GM19025 (cell line): ENCODE results near the gene NOL4L.

ENCODE experiments used
- ATAC-seq: cut with Tn5 transposase; IDR thresholded peaks from one replicate; pipeline ENCODE4 v1.9.1; 2021; ENCODE audit warnings: mild to moderate bottlenecking, low read depth, moderate library complexity; ENCODE audit not compliant: unreplicated experiment

NOL4L gene

DNA sequence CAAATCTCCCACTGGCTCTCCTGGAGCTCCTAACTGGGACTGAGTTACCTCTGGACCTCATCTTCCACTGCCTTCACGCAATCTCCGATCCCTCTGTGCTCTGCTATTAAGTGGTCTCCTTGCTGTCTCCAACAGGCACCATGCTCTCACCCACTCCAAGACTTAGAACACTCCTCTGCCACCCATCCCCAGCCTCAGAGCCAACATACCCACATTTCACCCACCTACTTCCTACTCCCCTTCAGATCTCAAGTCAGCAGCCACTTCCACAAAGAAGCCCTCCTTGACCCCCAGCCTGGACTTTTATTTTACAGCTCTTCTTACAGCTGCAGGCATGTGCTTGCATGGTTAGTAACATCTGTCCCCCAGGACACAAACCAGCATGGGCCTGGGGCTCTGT lies 29.6 kb upstream of the NOL4L start:
- ATAC-seq = no peak

DNA sequence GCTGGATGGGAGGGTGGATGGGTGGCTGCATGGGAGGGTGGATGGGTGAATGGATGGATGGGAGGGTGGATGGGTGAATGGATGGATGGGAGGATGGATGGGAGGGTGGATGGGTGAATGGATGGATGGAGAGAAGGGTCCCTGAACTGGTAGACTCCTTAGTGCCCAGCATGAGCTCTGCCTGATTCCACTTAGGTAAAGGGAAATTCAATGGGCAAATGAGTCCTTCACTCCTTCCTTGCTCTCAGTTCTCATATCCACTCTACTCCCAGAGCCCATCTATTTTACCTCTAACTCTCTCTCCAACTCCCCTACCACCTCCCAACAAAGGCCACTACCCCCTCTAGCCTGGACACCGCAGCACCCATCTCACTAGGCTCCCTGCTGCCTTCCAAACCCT lies 29.2 kb upstream of the NOL4L start:
- ATAC-seq = no peak

DNA sequence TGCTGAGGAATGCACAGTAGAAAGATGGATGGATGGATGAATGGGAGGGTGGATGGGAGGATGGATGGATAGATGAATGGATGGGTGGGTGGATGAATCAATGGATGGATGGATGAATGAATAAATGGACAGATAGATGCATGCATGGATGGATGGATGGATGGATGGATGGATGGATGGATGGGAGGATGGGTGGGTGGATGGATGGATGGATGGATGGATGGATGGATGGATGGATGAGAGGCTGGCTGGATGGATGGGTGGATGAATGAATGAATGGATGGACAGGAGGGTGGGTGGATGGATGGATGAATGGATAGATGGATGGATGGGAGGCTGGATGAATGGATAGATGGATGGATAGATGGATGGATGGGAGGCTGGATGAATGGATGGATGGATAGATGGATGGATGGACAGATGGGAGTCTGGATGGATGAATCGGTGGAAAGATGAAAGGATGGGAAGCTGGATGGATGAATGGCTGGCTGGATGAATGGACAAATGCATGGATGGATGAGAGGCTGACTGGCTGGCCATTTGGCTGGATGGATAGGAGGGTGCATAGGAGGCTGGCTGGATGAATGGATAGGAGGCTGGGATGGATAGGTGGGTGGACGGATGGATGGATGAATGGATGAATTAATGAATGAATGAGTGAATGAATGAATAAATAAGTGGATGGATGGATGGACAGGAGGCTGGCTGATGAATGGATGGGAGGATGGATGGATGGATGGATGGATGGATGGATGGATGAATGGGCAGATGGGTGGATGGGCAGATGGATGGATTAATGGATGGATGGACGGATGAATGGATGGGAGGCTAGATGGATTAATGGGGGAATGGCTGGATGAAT lies 28.3 kb upstream of the NOL4L start:
- ATAC-seq = no peak

DNA sequence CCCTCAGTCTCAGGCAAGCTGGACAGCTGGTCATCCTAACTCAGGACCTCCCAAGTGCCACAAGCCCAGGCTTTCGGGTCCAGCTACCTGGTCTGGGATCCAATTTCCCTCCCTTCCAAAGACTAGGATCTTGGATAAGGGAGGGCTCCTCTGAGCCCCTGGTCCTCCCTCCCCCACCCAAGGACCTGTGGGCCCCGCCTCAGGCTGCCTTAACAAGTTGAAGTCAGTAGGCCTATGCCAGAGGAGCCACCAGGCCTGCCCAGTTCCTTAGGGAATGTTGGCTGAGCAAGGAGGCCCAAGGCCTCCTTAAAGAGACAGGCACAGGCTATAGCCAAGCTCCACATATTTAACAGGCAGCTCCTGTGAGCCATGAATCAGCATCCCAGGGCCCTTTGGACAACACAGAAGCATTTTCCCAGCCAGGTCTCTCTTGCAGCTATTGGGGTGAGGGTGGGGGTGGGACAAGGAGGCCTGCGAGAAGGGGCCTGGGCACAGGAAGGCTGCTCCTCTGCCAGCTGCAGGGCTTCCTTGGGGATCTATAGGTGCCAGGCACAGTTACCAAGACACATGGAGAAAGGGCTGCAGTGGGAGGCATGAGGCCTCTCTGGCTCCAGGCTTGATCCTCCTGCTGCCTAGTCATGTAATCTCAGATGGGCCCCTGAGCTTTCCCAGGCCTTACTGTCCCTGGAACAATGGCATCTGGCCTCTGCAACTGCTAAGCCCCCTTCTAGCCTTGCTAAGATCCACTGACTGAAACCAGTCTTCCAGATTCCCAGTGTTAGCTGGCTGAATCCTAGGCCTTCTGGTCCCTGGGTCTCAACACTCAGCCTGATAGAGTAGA lies 27.4 kb upstream of the NOL4L start:
- ATAC-seq = no peak

DNA sequence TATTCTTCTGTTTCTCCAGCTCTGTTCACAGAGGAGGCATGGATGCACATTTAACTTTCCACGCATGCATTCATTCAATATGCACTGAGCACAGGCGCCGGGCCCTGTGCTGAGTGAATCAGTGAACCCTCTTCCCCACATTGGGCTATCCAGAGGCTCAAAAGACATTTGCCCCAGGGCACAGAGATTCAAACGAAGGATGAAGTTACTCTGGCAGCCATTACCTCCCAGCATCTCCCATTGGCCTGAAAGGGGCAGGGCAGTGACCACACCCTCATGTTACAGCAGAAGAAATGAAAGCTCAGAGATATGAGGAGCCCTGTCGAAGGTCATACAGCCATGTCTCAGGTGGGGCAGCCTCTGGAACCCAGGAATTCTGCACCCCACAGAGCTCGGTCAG lies 26.7 kb upstream of the NOL4L start:
- ATAC-seq = no peak

- no peak for ATAC-seq
These were observed 26.2 kb upstream of the NOL4L start for GRCh38 chr20:32611286-32611685.

DNA sequence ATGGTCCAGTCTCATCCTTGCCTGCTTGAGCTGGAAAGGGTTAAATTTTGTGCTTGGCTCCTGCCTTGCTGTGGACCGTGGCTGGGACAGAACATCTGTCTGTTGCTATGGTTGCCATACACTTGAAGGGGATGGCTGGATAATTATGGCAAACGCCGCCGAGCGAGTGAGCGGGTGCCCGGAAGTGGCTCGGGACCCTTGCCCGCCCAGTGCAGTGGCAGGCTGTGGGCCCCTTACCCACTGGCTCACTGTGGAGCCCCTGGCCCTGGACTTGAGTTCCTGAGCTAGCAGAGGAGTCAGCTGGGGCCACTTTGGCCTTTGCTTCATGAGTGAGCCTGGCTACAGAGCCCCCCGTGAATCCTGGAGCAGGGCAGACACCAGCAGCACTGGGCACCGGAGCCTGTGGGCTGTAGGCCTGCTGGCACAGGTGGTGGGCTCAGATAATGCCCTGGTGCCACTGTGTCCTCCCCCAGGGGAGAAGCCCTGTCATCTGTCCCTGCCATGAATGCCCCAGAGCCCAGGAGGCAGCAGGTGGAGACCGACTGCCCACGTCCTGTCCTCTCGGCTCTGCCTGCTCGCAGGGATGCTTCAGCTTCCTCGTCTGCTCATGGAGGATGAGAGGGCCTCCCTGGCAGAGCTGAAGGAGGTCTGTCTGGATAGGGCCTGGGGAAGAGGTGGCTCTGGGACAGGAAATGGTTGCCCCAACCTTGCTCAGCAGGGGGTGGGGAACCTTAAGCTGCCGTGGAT lies 25.5 kb upstream of the NOL4L start:
- ATAC-seq = no peak

GRCh38 chr20:32609993-32610392 lies 24.9 kb upstream of the NOL4L start:
- ATAC-seq = no peak

GRCh38 chr20:32609111-32609773 lies 24.1 kb upstream of the NOL4L start:
- no peak for ATAC-seq

GRCh38 chr20:32608664-32609015 lies 23.5 kb upstream of the NOL4L start:
- no peak for ATAC-seq

DNA sequence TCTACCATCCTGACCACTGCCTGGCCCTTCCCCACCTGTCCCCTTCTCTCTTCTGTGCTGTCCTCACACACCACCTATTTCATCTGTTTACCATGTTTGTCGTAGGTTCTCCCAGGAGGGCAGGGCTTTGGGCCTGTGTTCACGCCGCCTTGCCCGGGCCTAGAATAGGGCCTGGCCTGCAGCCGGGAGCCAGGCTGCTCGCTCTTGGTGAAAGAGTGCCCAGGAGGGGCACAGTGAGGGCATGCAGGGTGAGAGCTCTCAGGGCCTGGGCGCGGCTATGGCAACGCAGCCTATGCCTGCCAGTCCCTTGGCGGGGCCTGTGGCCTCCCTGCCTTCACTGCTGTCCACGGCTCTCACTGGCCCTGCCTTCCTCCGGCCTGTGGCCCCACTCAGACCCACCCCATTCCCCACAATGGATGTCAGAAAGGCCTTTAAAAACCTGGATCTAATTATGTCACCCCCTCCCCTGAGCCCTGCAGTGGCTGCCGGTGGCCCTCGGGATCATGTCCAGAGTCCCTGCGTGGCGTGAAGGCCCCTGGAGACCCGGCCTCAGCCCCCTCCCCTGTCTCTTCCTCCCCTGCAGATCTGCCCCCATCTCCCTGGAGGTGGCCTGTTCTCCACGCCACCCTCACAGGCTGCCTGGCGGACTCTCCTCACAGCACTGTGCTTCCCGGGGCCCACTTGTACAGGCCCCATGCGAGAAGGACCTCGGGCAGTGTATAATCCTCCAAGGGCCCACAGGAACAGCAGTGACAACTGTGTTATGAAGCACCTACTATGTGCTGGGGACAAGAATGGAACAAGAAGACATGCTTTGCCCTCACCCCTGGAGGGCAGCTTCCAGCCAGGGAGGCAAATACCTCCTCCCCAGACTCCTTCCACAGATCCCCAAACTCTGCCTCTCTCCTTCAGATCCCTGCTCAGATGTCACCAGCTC lies 22.9 kb upstream of the NOL4L start:
- no peak for ATAC-seq

GRCh38 chr20:32607324-32607723 lies 22.2 kb upstream of the NOL4L start:
- ATAC-seq = no peak

DNA sequence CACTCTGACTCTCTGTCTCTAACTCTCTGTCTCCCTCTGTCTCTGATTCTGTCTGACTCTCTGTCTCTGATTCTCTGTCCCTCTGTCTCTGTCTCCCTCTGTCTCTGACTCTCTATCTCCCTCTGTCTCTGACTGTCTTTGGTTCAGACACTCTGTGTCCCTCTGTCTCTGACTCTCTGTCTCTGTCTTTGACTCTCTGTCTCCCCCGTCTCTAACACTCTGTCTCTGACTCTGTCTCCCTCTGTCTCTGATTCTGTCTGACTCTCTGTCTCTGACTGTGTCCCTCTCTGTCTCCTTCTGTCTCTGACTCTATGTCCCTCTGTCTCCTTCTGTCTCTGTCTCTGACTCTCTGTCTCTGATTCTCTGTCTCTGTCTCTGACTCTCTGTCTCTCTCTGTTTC lies 21.7 kb upstream of the NOL4L start:
- no peak for ATAC-seq

GRCh38 chr20:32606107-32606506 lies 21.0 kb upstream of the NOL4L start:
- no peak for ATAC-seq

DNA sequence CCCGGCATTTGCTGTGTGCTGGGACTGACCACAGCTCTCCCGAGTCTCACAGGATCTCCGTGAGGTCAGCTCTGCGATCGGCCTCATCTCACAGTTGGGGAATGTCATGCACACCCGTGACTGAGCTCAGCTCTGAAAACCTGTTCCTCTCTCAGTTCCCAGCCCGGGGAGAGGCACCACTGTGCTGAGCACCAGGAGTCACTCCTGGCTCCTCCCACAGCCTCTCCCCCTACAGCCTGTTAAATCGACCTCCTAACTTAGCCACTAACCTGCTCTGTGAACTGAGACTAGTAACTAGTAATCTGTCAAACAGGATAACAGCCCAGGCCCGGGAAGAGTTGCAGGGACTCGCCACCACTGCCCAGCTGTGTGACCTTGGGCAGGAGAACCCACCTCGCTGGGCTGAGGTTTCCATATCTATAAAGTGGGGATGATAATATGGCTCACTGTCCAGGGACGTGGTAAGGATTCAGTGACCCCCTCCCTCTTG lies 20.1 kb upstream of the NOL4L start:
- no peak for ATAC-seq

DNA sequence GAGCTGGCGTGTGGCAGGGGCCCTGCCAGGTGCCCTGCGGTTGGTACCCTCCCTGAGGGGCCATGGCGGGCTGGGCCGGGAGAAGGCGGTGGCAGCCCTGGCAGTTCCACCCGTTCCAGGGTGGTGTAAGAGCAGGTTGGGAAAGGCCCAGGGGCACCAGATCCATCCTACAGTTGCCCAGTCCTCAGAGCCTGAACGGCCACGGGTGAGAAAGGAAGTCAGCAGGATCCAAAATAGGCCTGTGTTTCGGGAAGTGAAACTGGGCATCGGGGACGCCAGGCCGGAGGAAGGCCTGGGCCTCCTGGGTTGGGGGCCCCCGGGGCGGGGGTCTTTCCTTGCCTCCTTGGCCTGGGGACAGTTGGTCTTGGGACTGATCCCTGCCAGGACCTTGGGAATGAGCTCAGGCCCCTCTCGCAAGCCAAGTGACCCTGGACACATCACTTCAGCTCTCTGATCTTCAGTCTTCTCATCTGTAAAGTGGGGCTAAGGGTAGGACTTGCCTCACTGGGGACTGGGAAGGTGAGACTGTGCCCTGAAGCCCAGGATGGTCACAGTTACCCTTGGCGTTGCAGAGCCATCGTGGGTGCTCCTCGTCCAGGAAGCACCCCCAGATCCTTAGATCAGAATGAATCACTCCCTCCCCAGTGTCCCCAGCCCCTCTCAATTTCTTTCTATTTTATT lies 18.1 kb upstream of the NOL4L start:
- ATAC-seq = no peak

DNA sequence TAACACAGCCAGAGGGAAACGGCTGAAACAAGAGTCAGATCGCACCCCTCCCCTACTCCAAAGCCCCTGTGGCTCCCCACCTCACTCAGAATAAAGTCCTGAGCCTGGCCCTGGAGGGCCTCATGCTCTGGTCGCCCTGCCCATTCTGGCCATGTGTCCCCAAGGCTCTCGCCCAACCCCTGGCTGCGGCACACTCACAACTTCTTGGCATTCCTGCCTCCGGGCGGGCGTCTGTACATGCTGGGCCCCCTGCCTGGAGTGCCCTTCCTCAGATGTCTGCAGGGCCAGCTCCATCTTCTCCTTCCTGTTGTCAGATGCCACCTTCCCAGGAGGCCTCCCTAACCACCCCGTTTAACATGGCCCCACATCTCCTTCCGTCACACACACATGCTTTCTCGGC lies 17.1 kb upstream of the NOL4L start:
- ATAC-seq = no peak

DNA sequence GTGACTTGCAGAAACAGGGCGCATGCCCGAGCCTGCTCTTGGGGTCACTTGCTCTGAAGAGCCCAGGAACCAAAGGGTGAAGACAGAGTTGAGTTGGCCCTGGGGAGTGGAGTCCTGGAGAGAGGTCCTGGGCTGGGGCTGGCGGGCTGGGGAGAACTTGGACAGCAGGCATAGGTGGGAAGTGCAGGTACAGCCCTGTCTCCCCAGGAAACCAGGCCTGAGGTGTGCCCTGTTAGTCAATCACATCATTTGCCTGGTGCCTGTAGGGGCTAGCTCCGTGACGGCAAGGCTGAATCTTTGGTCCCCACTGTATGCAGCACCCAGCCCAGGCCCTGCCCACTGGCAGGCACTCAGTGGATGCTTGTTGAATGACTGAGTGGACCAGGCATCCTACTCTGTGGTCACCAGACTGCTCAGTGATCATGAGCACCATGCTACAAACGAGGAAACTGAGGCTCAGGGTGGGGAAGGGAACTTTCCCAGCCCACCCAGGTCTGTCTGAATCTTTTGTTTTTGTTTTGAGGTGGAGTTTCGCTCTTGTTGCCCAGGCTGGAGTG lies 15.6 kb upstream of the NOL4L start:
- ATAC-seq = no peak
